ENCODE data around the gene CFC1B.
"Not testable (repeated sequence)": the region's sequence is repeated elsewhere in the genome, so short reads cannot be mapped to it uniquely, and the experiment has no call there.

CFC1B gene

DNA sequence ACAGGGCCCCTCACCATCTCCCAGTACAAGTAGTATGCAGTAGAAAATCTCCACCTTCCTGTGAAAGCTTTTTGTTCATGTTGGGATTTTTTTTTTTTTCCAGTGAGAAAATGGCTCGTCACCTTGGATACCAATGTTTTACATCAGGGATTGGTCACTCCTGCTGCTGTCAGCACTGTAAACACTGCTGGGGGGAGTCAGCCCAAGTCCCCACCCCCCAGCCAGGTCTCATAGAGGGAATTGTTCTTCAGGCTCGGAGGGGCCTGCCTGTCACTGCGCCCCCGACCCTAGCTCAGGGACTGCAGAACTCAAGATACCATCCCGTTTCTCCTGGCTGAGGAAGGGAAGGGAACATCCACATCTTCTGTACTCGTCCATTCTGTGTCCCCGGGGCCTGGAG lies at the start of gene CFC1B:
CFC1B (plus strand) TSS at position 231 of the 400 bp plus-strand sequence. CDS start 263 bp downstream, outside the sequence.
- not testable (repeated sequence) for DNase-seq (ENCODE audit: low spot score); FAIRE-seq

DNA sequence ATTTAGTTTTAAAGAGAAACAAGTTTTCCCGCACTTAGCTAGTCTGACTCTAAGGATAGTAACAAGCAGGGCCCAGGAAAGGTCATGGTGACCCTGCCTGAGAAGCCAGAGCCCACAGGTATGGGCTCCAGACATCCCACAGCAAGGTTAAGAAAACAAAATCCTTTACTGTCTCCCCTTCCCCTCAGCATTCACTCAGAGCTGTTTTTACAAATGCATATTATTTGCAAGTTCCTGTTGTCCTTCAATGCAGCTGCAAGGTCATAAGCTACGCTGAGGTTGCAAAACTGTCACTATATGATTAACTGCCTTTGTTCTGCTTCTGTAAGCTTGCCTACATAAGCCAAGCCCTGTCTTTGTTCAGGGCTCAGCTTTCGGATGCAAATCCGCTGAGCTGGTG lies 29.9 kb upstream of the CFC1B start:
- not testable (repeated sequence) for FAIRE-seq

DNA sequence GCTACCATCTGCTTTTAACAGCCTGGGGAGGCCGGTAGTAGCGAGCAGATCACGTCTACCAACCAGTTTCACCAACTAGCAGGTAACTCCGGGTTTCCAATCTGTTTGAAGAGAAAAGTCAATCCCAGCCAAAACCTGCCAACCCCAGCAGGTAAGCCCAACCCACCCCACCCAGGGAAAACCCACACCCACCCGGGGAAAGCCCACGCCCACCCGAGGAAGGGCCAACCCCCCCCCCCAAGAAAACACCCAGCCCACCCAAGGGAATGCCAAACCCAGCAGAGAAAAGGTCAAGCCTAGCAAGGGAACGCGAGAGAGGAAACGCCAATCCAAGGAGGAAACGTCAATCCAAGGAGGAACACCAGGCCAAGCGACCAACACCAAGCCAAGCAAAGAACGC lies 11.8 kb upstream of the CFC1B start, which contains the start of gene POTEI:
POTEI (minus strand) TSS at position 101 of the 400 bp plus-strand sequence; CDS start at position 8, 93 bp downstream.
- FAIRE-seq; DNase-seq (ENCODE audit: low spot score): not testable (repeated sequence)

More for the DNA sequence above, 29.9 kb upstream of the CFC1B start:
- not testable (repeated sequence) for DNase-seq (ENCODE audit: low spot score)

DNA sequence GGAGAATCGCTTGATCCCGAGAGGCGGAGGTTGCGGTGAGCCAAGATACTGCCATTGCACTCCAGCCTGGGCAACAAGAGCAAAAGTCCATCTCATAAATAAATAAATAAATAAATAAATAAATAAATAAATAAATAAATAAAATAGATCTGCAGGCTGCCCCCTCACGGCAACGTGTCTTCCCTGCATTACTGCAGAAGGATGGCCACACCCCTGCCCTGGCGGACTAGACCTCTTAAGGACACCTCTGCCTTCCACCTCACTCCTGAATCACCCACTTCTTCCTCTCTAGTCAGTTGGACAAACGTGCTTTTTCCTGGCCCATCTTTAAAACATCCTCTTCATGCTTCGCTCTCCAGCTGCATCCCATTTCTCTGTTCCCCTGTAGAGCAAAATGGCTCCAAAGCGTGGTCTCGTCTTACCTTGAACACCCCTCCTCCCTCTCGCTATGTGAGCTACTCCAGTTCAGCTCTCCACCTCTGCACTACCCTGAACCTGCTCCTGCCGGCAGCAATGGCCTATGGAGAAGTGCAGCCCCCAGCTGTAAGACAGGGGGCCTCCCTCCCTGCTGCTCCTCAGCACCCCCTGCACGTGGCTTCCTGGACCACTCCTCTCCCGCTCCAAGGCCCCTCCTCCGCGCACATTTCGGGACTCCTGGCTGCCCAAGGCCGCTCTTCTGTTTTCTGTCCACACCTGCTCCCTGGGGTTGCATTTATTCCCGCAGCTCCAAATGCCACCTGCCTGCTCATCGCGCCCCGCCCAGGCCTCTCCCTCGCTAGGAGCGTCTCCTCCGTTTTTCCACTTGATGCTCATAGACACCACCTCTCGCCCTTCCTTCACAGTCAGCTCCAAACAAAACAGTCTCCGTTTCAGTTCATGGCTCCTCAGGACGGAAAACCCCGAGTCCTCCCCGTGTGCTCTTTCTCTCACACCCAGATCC lies 9.9 kb upstream of the CFC1B start:
- not testable (repeated sequence) for FAIRE-seq; DNase-seq (ENCODE audit: low spot score)

DNA sequence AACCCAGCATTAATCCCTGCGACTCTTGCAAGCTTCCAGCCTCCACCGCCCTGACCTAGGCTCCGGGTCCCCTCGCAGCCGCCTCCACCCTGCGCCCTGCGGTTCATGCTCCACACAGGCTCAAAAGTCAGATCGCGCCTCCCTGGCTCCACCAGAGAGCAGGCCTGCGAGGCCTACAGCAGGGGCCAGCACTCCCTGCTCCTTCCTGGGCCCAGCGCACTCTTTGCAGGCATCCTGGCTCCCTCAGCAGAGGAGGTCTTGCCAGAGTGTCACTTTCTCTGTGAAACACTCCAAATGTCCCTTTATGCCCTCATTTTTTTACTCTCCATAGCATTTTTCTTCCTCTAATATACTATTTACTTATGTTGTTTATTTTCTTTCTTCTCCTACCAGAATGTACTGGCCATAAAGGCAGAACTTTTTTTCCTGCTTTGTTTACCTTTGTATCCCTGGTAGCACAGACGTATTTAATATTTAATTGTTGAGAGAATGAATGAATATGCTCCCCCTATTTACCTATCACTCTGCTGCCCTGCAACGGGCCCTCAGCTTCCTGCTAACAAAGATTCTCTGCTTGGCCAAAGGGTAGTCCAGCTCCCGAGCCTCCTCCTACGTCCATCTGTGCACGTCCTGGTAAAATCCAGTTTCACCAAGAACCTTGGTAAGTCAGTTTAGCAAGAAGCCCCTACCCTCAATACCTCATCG lies 9.1 kb upstream of the CFC1B start:
- DNase-seq (ENCODE audit: low spot score); FAIRE-seq: not testable (repeated sequence)

DNA sequence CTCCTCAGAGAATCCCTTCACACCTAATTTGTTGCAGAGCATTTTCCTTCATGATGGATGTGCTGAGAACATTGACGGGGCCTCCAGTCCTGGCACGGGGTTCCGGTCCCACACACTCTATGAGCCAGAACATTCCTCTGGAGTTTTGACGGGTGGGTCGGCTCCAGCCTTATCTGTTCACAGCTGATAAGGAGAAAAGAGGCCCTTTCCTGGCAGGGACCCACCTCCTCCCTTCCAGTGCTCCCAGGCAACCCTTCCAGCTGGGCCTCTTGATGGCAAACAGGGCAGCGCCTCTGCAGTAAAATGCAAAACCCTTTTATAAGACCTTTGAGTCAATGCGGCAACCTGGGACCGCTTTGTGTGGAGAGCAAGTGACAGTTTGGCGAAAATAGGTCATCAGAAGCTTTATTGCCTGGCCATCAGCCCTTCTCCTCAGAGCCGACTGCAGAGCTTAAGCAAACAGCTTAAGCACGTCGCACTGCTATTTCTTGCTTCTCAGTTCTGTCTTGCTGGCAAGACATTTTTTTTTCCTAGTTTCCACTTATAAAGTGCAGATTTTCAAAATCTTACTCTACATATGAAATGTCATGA lies 2.4 kb upstream of the CFC1B start:
- DNase-seq (ENCODE audit: low spot score); FAIRE-seq: not testable (repeated sequence)

DNA sequence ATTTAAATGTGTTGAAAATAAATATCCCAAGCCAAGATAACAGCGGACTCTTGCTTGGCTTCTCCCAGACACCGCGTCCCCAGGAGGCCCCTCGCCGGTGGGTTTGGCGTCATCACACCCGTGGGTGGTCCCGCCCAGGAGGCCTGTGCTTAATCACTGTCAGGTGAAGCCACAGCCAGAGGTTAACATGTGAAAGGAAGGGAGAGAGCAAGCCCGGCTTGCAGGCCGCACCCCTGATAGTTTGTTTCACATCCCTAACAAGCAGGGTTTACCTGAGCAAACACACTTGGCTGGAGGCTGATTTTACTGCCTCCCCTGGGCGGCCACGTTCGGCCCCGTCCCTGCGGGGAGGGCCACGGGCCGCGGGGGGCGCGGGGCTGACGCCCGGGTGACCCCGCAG lies 1.4 kb downstream of the CFC1B start:
- not testable (repeated sequence) for DNase-seq (ENCODE audit: low spot score); FAIRE-seq

DNA sequence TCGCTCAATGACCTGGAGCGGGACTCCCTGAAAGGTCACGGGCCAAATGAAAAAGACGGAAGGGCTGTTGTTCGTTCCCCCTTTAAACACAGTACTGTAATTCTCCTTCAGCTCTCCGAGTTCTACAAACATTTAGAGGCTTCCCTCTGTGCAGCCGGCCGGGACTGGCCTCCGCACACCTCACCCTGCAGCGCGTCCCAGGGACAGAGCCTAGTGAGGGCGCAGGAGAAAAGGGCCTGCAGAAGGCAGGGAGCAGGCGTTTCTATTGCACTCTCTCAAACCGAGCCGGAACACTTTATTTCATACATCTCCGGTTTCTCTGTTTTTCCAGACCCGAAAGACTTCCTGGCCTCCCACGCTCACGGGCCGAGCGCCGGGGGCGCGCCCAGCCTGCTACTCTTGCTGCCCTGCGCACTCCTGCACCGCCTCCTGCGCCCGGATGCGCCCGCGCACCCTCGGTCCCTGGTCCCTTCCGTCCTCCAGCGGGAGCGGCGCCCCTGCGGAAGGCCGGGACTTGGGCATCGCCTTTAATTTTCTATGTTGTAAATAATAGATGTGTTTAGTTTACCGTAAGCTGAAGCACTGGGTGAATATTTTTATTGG lies 6.4 kb downstream of the CFC1B start:
- not testable (repeated sequence) for FAIRE-seq; DNase-seq (ENCODE audit: low spot score)

DNA sequence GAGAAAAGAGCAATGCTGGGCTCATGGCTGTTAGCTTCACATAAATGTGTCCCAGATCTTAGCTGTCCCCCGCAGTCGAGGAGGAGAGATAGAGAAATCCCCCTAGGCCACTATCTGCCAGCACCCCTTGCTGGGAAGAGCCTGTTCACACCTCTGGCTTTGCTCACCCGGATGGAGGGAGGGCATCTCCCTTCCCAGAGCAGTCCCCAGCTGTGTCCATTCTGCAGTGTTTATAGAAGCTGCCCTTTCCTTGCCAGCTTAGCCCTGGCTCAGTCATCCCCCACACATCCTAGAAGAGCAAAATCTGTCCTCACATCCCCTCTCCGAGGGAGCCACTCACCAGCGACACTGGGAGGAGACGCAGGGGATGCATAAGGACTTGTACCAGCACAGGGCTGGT lies 8.5 kb downstream of the CFC1B start:
- FAIRE-seq; DNase-seq (ENCODE audit: low spot score): not testable (repeated sequence)

DNA sequence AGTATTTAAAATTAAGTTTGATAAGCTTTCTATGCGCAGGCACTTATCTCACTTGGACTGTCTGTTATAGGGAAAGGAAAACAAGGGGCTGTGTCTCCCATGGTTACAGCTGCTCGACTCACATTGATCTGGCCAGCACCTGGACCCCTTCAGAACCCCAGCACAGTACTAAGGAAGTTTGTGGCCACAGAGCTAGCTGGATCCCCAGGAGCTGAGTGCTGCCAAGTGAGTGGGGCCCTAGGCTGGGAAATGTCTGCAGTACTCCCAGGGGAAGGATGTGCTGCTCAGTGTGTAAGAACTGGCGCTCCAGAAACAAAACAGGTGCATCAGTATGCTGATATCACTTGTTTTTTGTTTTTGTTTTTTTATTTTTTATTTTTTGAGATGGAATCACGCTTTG lies 9.2 kb downstream of the CFC1B start:
- not testable (repeated sequence) for DNase-seq (ENCODE audit: low spot score); FAIRE-seq

DNA sequence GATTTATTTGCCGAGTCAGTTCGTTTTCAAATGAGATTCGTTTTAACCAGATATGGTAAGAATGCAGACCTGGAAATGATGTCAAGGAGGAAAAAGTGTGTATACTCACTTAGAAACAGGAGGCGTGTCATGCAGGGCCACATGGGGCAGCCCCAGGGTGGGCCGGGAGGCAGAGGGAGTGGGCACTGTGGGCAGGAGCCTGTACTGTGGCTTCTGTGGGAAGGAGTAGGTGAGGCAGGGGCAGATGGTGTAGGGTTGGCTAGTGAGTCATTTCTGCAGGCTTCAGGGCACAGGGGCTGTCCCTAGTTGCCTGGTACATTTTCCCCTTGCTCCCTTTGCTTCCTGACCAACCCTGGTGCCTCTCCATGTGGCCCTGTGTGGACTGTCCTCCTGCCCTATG lies 10.2 kb downstream of the CFC1B start:
- not testable (repeated sequence) for DNase-seq (ENCODE audit: low spot score); FAIRE-seq

DNA sequence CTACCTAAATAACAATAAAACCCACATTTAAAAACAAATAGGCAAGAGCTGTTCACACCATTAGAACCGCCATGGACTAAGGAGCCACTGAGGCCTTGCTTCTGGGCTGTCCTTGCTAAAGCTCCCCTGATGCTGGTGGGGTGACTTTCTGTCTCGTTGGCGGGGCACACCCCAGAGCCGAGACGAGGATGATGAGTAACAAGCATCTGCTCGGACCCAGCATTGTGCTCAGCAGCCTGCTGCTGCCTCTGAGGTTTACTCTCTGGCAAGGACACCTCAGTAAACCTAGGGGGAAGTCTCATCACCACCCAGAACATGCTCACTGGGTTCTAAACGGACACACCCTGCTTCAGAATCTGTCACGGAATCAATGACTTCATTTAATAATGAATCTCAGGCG lies 10.7 kb downstream of the CFC1B start:
- FAIRE-seq; DNase-seq (ENCODE audit: low spot score): not testable (repeated sequence)

DNA sequence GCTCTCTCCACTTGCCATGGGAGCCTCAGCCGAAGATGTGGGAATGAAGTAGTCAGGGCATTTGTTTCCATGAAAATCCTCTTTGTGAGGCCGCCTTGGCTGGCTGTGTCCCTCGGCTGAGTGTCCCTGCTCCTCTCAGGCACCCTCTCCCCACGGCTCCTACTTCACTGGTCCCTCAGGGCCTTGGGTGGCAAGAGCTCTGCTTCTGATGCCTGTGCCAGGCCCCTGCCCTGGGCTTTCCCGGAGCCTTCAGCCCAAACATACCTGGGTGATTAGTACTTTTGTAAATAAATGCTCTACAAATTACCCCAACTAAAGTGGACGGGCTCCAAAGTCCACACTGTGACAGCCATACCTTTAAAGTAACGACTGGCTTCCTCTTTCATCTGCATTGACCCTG lies 15.6 kb downstream of the CFC1B start:
- FAIRE-seq; DNase-seq (ENCODE audit: low spot score): not testable (repeated sequence)

DNA sequence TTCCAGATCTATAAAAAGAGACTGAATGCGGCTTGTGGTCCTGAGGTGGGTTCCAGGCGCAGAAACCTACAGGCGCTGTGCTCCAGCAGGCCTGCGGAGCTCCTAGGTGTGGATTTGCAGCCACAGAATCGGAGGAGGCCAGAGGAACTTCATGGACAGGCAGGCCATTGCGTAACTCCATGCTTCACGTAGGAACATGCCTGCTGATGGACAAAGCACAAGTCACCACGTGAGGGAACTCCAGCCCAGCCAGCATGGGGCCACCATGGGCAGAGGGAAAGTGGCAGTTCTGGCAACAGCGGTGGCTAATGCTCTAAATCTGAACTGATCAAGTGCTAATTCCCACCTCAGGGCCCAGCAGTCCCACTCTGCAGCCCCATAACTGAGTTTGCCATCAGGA lies 17.2 kb downstream of the CFC1B start:
- not testable (repeated sequence) for DNase-seq (ENCODE audit: low spot score); FAIRE-seq

DNA sequence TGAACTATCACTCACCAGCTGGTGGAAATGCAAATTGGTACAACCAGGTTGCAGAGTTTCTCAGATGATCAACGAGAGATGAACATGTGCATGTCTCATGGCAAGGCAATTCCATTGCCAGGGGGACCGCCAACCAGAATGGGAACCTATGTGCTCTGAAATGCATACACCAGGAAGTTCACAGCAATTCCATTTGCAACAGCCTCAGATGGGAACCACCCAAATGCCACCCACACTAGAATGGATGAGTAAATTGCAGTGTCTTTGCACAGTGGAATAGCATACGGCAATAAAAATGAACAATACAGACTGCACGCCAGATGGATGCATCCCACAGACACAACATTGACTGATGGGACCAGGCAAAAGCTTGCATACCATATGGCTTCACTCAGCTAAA lies 21.8 kb downstream of the CFC1B start:
- not testable (repeated sequence) for DNase-seq (ENCODE audit: low spot score); FAIRE-seq

DNA sequence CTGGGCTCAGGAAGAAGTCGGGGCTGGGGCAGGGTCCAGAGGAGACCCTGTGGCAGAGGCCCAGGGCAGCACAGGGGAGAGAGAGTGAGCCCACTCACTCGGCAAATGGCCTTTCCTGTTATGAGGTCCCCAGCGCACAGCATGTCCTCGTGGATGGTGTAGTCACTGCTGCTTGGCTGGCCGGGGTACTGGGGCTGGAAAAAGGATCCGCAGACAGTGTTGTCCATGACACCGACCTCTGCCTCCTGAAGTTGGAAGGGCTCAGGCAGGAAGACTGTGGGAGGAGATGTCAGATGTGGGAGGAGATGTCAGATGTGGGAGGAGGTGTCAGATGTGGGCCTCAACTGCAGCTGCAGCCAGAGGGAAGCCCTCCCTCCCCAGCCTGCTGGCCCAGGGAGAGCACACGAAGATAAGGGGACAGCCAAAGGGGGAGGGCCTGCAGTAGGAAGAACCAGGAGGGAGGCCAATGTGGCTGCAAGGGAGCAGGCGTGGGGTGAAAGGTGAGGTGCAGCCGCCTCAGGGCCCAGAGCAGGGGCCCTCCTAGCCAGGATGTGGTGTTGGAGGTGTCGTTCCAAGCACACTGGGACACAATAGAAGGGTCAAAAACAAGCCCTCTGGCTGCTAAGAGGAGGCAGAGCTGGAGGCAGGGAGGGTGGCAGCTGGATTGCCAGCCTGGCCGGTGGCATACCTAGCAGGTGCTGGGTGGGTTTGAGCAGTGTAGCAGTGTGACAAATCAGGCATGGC lies 22.9 kb downstream of the CFC1B start:
- DNase-seq (ENCODE audit: low spot score); FAIRE-seq: not testable (repeated sequence)

DNA sequence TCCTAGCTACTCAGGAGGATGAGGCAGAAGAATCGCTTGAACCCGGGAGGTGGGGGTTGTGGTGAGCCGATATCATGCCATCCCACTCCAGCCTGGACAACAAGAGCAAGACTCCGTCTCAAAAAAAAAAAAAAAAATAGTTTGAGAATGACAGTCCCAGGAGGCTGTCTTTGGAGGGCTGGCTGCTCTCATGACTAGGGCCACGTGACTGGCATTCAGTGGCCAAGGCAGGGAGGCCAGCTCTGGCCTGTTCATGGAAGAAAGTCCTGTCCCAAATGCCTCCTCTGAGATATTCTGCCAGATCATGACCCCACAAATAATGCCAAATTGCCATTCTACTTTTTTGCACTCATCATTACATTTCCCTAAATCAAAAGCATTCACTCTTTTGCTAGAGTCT lies 24.0 kb downstream of the CFC1B start:
- not testable (repeated sequence) for FAIRE-seq

DNA sequence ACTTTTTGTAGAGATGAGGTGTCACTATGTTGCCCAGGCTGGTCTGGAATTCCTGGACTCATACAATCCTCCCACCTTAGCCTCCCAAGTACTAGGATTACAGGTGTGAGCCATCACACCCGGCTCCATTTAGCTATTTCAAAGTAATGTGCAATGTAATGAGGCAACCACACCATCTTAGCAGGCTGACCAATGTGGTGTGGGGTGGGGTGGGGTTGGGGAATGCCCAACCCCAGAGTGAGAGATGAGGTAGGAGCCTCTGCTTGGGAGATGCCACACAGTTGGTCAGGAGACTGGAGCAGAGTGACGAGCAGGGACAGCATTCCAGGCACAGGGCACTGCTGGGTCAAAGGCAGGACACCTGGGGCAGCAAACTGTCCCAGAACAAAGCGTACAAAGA lies 27.4 kb downstream of the CFC1B start:
- FAIRE-seq; DNase-seq (ENCODE audit: low spot score): not testable (repeated sequence)

More for the DNA sequence above, 24.0 kb downstream of the CFC1B start:
- not testable (repeated sequence) for DNase-seq (ENCODE audit: low spot score)

DNA sequence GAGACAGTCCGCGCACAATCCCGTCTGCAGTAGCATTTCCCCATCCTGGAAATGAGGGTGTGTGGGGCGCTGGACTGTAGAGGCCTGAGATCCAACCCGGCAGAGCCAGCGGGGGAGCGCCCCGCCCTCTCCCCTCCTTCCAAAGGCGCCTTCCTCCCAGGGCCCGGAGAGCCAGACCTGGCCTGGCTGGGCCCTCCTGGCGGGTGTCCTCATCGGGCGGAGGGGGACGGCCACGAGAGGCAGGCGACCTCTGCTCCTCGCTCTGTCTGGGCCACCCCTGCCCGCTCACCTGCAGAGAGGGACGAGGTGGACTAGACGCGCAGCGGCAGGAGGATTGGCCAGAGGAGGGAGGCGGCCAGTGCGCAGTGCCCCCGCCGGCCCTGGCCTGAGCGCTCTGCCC lies 28.5 kb downstream of the CFC1B start:
- DNase-seq (ENCODE audit: low spot score); FAIRE-seq: not testable (repeated sequence)

DNA sequence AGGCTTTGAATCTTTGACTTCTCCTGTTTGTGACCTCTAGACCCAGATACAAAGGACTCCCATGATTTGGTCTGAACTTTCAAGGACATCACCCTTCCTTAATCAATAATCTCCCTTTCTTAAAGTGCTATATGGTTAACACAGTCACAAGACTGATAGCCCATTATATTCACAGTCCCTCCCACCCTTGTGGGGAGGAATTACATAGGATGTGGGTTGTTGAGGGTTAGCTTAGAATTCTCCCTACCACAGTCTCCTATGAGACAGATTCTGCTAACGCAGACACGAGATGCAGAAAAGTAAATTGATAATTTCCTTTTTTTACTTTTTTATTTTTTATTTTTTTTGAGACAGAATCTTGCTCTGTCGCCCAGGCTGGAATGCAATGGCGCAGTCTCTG lies 33.2 kb downstream of the CFC1B start:
- DNase-seq (ENCODE audit: low spot score); FAIRE-seq: not testable (repeated sequence)

Data from RCC 7860 (cell line).